T-helper 22 cell (primary cell): ENCODE results near the gene CACNG6.
A peak's percentile ranks its signal among the peaks of the same experiment; 100 is the strongest.
"Not testable (repeated sequence)": the region's sequence is repeated elsewhere in the genome, so short reads cannot be mapped to it uniquely, and the experiment has no call there.

Experiments
- DNase-seq: peaks from one replicate; pipeline ENCODE4 v3.0.0-alpha.2; 2020; ENCODE audit warnings: low read depth

Gene CACNG6

GRCh38 chr19:54002495-54003315 is 11.3 kb downstream of the CACNG6 start:
- DNase-seq = no peak

GRCh38 chr19:54009440-54009839 is 18.0 kb downstream of the CACNG6 start:
- no peak for DNase-seq

DNA sequence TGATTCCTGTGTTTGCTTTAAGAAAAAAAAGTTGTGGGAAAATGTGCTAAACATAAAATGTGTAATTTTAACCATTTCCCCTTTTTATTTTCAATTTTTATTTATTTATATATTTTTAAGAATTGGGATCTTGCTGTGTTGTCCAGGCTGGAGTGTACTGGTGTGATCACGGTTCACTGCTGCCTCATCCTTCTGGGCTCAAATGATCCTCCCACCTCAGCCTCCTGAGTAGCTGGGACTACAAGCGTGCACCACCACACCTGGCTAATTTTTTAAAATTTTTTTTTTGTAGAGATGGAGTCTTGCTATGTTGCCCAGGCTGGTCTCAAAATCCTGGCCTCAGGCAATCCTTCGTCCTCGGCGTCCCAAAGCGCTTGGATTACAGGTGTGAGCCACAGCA is 19.0 kb downstream of the CACNG6 start:
- DNase-seq = no peak

GRCh38 chr19:54011507-54012211 is 20.2 kb downstream of the CACNG6 start:
- no peak for DNase-seq

DNA sequence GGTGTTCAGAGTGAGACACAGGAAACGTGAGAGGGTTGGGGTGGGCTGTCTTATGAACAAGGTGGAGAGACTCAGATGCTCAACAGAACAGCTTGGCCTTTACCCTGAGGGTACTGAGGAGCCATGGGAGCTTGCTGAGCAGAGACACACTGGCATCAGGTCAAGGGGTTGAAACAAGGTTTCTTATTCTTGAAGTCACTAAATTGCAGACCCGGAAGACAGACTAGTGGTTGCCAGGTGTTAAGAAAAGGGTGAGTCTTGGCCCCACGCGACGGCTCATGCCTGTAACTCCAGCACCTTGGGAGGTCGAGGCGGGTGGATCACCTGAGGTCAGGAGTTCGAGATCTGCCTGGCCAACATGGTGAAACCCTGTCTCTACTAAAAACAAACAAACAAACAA is 22.4 kb downstream of the CACNG6 start:
- no peak for DNase-seq

DNA sequence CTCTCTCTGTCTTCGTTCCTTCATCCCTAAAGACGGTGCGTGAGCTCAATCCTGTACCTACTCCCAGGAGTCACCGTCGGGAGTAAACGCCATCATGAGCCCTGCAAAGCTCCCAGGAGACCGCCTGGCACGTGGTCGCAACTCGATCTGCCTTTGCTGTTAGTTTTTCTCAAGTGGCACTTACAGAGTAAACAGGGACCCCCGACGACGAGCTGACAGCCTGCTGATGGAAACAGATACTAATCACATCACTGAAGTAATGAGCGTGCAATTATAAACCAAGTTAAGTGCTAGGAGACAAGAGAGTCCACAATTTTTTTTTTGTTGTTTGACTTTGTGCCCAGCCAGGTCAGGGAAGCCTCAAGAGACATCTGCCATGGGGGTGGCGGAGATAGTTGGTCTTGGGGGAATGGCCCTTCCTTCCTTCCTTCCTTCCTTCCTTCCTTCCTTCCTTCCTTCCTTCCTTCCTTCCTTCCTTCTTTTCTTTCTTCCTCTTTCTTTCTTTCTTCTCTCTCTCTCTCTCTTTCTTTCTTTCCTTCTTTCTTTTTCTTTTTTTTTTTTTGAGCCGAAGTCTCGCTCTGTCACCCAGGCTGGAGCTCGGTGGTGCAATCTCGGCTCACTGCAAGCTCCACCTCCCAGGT is 23.6 kb downstream of the CACNG6 start:
- DNase-seq = no peak

GRCh38 chr19:54017261-54017660 is 25.8 kb downstream of the CACNG6 start:
- DNase-seq = no peak

- no peak for DNase-seq
These were observed 29.9 kb downstream of the CACNG6 start for GRCh38 chr19:54021363-54021762.

- no peak for DNase-seq
These were observed 30.5 kb downstream of the CACNG6 start for GRCh38 chr19:54021932-54022331.

GRCh38 chr19:54023191-54023590 is 31.8 kb downstream of the CACNG6 start:
- no peak for DNase-seq

DNA sequence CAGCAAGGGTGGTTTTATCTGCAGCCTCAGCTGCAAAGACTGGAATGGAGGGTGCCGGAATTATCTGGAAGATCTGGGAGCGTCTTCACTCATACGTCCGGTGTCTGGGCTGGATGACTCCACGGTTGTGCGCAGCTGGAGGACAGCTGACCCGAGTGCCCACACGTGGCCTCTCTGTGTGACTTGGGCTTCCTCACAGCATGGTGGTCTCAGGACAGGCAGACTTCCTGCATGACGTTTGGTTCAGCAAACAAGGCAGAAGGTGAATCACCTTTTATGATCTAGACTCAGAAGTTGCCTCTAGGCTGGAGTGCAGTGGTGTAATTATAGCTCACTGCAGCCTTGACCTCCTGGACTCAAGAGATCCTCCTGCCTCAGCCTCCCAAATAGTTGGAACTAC is 33.2 kb downstream of the CACNG6 start:
- DNase-seq = no peak

DNA sequence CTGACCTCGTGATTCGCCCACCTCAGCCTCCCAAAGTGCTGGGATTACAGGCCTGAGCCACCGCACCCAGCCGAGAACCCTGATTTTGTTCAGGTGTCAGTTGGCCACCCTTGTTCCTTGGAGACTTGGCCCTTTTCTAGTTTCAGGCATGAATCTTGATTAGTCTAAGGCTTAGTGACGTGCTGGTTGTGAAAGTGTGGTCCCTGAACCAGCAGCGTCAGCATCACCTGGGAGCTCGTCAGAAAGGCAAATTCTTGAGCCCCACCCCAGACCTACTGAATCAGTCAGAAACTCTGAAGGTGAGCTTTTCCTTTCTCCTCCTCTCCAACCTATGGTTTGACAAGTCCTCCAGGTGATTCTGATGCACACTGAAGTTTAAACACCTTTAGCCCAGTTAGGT is 35.2 kb downstream of the CACNG6 start:
- DNase-seq = no peak

GRCh38 chr19:54029301-54029700 is 37.9 kb downstream of the CACNG6 start:
- no peak for DNase-seq

DNA sequence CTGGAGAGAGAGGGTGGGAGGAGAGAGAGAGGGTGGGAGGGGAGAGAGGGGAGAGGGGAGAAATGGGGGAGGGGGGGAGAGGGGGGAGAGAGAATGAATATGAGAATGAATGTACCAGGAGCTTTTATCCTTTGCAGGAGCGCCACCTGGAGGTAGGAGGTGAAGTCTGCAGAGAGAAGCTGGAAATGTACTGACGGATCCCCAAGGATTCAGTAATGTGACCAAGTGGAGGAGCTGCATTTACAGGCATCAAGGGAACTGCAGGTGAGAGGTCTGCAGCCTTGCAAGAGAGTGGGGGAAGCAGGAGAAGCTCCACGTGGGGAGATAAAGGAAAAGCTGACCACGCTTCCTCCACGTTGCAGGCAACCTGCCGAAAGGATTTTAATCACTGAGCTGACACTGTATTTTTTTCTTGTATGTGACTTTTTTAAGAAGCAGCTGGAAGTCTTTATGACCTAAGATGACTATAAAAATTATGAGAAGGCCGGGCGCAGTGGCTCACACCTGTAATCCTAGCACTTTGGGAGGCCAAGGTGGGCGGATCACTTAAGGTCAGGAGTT is 38.6 kb downstream of the CACNG6 start:
- DNase-seq = peak; percentile 4

DNA sequence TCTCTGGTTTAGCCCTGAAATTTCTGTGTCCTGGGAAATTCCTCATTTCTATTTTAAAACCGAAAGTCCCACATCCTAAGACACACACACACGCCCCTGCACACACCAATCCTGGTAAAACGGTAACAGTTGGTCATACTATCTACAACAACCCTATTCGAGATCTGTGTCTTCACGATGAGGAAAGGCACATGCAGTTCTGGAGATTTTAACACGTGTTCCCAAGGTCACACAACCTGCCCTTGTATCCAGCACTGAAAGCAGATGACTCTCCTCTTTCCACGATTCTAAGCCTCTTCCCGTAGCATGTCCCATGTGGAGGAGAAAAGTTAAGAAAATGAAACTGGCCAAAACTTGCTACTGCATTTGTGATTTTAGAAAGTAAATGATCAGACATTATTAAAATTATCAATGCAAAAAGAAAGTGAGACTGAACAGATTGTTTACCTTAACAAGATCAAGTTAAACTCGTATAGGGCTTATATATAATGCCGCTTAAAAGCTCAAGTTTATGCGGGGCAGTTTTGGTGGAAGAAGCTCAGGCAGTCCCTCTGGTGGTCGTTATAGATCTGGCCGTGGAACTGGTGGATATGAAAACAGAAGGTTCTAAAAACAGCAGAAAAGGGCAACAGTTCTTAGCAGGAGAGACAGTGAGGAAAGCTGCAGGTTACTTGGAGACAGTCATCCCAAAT is 39.6 kb downstream of the CACNG6 start:
- no peak for DNase-seq

GRCh38 chr19:54035215-54036178 is 44.1 kb downstream of the CACNG6 start:
- no peak for DNase-seq

GRCh38 chr19:54036542-54036941 is 45.1 kb downstream of the CACNG6 start:
- DNase-seq = not testable (repeated sequence)

DNA sequence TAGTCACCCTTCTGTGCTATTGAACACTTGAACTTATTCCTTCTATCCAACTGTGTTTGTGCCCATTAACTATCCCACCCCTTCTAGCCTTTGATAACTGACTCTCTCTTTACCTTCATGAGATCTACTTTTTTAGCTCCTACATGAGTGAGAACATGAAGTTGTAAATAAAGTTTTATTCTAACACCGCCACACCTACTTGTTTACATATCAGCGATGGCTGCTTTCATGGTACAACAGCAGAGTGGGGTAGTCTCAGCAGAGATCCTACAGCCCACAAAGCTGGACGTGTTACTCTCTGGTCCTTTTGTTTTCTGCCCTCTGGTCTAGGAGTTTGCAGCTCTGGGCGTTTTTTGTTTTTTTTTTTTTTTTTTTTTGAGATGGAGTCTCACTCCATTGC is 48.6 kb downstream of the CACNG6 start:
- DNase-seq = no peak

GRCh38 chr19:54041969-54042606 is 50.7 kb downstream of the CACNG6 start:
- no peak for DNase-seq

- DNase-seq = no peak
These were observed 51.6 kb downstream of the CACNG6 start for GRCh38 chr19:54042989-54043388.
